GM21737 (cell line): ENCODE measurements around the gene EBPL.
"Not testable (repeated sequence)": the region's sequence is repeated elsewhere in the genome, so short reads cannot be mapped to it uniquely, and the experiment has no call there.

Source experiments
- ATAC-seq: cut with Tn5 transposase; IDR thresholded peaks from one replicate; pipeline ENCODE4 v1.9.1; 2021; ENCODE audit warnings: mild to moderate bottlenecking, moderate library complexity; ENCODE audit not compliant: unreplicated experiment

The EBPL gene

DNA sequence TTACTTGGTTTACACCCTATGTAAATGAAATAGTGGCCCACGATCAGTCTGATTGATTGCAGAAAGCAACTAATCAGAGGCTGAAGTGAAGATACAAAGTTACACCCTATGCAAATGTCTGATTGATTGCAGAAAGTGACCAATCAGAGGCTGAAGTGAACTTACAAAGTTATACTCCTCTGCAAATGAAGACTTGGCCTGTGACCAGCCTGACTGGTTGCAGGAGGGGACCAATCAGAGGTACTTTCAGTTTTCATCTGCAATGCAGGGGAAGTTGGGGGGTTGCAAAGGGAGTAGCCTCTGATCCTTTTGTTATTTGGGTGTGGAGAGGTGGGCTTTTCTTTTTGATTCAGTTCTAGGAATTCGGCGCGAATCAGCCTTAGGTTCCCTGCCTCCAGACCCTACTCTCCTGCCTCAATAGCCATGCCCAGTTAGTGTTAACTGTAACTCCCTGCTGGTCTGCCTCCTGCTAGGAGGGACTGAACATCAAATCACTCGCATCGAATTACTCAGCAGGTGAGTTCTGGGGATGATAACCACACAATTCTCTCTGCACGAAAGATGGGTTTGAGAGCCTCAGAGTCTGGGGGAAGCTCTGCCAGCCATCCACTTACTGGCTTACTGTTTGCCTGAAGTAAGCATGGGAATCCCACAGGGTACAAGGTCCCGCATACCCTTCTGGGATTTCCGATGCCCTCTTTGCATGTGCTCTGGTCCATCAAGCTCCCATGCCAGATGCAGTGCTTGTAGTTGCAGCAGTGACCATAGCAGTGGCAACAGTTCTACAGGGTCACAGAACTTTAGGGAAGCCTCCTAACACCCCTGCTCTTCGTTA, 55.5 kb downstream of the EBPL start:
- no peak for ATAC-seq

DNA sequence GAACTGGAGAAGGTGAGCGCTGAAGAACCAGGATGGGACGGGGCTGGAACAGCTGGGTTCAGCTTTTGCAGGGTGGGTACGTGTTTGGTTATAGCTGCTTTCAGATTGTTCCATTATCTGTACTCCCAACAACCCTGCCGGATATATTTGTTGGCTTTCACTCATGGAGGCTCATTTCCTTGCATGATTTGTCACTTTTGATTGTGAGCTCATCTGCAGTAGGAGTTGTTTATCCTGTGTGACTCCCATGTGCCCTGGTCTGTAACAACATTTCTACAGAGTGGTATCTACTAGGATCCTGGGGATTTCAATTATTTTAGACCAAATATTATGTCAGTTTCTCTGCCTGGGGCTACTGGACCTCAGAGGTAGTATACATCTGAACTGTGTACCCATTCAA, 57.6 kb downstream of the EBPL start:
- no peak for ATAC-seq

DNA sequence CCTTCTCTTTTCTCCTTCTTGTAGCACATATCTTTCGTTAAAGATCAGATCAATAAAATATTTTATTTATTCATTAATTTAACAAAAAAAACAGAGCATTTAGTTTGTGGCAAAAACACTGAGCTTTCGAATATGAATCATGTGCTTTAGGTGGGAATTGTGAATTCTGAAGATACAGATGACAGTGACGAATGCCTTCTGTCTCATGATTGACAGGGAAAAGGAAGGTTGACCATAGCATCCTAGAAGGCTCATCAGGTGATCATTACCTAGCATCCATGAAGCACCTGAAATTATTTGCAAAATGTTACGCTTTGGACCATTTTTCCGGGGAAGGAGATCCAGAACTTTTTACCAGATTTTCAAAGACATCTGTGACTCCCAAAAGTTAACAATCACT, 59.1 kb downstream of the EBPL start:
- no peak for ATAC-seq

DNA sequence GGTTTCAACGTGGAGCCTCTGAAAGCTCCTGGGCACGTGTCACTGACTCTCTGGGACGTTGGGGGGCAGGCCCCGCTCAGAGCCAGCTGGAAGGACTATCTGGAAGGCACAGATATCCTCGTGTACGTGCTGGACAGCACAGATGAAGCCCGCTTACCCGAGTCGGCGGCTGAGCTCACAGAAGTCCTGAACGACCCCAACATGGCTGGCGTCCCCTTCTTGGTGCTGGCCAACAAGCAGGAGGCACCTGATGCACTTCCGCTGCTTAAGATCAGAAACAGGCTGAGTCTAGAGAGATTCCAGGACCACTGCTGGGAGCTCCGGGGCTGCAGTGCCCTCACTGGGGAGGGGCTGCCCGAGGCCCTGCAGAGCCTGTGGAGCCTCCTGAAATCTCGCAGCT, 60.7 kb downstream of the EBPL start:
- no peak for ATAC-seq

DNA sequence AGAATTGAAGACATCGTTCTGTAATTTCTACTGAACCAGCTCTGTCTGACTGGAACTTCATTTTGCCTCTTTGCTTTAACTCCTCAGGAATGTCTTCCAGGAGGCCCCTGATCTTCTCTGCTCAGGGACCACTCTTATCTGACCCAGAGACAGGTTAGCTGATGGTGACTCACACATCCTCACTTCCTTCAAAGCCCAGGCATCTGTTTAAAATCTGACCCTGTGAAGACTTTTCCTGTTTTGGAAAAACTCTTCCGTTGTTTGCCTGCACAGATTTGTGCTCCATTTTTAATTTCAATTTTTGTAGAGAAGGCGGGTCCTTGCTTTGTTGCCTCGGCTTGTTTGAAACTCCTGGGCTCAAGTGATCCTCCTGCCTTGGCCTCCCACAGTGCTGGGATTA, 61.3 kb downstream of the EBPL start:
- ATAC-seq = no peak

DNA sequence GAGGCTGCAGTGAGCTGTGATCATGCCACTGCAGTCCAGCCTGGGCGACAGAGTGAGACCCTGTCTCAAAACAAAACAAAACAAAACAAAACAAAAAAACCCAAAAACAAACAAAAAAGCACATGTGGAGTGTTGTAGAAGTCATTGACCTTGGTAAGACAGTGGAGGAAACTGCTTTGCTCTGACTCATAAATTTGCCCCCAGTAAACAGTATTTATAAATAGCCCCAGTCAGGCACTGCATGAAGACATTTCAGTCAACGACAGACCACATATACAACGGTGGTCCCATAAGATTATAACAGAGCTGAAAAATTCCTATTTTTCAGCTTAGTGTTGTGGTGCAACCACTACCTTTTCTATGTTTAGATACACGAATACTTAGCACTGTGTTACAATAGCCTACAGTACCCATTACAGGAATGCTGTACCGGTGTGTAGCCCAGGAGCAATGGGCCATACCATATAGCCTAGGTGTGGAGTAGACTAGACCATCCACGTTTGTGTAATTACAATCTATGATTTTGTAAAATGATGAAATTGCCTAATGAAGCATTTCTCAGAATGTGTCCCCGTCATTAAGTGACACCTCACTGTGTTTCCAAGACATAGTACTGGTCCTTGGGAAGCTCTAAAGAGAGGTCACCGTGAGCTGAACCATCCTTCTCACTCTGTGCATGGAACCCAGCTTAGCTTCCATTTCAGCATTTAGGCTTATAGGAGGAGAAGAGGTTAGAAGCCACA, 61.9 kb downstream of the EBPL start:
- no peak for ATAC-seq

DNA sequence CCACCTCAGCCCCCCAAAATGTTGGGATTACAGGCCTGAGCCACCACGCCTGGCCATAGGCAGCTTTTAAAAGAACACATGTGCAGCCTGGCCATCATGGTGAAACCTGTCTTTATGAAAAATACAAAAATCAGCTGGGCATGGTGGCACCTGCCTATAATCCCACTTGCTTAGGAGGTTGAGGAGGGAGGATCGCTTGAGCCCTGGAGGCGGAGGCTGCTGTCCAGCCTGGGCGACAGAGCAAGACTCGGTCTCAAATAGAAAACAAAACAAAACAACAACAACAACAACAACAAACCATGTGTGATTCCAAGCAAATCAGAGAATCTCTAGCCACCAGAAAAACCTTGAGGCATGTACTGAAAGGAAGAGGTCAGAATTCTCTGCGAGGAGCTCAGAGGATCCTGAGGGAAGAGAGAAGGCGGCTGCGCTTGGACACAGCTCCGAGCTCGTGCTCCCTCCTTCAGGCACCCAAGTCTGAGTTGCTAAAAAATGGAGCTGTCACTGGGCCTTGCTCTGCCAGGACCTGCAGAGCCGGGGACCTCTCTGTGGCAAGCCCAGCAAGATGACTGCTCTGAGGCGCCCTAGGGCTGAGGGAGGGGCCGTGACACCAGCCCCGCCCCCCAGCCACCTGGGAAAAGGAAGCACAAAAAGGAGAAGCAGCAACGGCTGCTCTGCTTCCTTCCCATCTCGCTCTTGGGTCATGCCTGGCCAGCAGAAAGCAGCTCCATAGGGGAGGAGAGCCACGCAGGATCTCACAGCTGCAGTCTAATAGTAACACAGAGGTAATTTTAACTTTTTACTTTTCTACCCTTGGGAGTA, 63.2 kb downstream of the EBPL start, which contains the start of gene ARL11:
ARL11 (plus strand) TSS at position 677 of the 822 bp plus-strand sequence. CDS start 1,941 bp downstream, outside the sequence.
- peak; percentile 90 for ATAC-seq

DNA sequence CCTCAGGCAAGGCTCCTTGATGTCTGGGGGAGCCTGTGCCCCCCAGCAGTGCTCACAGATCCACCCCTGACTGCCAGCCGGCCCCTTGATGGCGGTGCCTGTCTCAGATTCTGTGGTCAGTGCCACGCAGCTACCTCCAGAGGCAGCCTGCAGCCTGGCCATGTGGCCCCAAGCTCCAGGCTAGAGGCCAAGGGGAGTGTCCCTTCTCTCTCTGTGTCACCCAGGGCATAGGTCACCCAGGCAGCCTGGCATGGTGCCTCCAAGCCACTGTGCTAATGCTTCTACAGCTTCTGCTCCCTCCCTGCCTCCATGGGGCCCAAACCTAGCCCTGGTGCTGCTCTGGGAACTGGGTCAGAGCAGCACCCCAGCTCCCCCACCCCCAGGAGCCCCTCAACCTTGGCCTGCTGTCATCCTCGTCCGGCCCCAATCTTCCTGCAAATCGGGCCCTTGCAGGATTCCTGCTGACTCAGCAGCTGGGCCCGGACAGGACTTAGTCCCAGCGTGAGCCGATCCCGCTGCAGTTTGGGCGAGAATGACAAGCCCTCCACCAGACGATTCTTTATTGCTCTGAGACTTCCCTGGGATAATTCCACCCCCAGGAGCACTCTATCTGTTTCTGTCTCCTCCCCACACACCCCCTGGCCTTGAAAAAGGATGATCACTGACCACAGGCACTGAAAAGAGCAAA, 65.8 kb downstream of the EBPL start:
- ATAC-seq = no peak

DNA sequence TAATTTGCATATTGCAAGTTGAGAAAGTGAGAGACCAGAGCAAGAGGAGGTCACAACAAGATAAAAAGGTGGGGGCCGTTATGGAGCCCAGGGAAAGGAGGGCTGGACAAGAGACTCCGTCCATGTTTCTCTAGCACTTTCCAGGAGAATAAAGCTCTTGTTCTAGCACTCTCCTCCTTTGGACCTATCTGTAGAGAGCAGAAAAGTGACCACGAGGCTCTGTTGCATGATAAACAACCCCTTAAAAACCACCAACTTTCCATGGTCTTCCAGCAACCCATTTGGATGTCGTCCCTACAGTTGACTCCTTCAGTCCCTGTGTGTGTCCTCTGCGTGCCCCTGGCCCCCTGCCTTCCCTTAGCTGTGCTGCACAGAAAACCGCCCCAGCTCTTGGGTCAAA, 67.1 kb downstream of the EBPL start:
- ATAC-seq = no peak

DNA sequence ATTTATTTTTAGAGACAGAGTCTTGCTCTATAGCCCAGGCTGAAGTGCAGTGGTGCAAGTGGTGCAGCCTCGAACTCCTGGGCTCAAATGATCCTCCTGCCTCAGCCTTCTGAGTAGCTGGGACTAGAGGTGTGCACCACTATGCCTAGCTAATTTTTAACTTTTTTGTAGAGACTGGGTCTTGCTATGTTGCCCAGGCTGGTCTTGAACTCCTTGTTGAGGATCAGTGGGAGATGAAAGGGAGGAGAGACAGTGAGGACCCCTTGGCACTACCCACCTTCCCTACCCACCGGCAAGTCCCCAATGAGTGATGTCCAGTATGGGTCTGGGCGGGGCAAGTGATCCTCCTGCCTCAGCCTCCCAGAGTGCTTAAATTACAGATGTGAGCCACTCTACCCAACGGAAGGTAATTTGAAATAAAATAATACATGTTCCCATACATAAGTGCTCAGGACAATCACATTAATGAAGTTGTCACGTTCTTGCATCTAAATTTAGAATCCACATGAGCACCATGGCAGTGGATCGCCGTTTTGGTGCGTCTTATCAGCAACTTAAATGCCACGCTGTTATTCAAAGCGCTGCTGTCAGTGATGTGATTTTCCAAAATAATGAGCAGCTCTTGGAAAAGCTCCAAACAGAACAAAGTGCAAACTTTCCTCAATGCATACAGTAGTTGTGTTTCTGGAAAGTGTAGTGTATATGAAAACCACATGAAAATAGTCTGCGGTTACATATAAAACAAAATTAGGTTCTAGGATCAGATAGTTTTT, 68.9 kb downstream of the EBPL start:
- ATAC-seq = no peak

DNA sequence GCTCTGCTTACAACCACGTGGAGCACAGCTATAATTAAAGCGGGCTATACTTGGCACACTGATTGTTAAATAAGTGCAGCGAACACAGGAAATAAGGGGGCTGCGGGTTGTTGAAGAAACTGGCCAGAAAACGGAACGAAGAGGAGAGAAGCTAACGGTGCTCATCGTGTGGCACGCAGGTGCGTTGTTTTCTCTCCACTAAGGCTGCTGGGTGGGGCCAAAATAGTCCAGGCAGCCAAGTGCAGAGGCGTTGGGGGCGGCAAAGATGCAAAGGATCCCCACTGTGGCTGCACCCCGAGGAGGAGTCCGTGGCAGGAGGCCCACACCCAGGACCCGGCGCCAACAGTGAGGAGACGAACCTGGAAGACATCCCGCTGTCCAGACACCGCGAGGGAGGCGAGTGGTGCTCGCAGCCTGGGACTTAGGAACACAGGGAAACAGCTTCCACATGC, 71.1 kb downstream of the EBPL start:
- ATAC-seq = no peak

DNA sequence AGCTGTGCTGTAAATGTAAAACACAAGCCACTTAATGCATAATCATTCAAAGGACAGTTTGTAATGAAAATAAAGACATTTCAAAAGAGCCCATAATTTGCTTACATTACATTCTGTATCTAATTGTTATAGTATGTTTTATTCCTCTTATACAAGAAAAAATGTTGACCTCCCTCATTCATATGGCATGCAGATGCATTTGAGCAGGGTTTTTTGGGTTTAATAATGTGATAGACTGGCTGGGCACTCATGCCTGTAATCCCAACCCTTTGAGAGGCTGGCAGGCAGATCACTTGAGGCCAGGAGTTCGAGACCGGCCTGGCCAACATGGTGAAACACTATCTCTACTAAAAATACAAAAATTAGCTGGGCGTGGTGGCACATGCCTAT, 74.6 kb downstream of the EBPL start:
- ATAC-seq = no peak

DNA sequence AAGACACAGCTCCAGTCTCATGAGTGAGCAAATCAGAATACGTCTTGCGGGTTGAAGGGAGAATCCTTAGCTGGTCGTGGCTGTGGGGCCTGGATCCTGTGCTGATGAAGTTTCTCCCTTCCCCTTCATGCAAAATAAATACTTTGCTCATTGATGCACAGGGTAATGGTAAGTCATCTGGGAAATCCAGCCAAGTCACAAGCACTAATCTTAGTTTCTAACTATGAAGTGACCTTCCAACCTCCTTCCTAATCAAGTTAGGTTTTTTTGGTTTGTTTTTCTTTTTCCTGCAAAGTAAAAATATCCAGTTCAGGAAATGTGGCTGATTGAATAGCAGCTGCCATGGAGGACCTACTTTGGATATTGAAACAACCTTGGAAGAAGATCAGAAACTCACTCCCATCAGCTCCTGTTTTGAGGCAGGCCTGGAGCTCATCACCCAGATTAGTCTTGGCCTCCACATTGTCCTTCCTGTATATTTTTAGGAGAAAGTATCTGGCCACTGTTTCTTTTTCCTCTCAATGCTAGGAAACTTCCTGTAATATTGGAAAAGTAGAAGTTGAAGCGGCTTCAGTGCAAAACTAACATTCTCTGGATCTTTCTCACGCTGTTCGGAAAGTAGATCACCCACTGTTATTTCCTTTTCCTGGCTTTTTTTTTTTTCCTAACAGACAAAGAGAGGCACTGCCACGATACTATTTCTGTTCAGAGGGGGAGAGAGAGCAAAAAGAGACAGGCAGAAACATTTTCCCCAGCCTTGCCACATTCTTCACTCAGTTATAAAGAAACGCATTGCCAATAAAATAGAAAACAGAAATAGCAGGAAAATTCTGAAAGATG, 75.2 kb downstream of the EBPL start:
- ATAC-seq = no peak

DNA sequence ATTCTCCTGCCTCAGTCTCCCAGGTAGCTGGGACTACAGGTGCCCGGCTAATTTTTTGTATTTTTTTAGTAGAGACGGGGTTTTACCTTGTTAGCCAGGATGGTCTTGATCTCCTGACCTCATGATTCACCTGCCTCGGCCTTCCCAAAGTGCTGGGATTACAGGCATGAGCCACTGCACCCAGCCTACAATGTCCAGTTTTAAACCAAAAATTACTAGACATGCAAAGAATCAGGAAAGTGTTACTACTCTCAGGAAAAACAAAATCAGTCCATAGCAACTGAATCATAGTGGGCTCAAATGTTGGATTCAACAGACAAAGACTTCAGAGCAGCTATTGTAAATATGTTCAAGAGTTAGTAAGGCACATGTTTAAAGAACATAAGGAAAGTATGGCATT, 79.2 kb downstream of the EBPL start:
- ATAC-seq = not testable (repeated sequence)
